Mucosa of stomach (tissue), 1 donor: Measurements from ENCODE around the gene PTPRD.

Experiments used
- H3K27me3 ChIP-seq: one replicate; pipeline ENCODE4 v1.7.0; 2013; ENCODE audit warnings: mild to moderate bottlenecking, low read length; ENCODE audit not compliant: control insufficient read depth, insufficient read depth
- H3K36me3 ChIP-seq: one replicate; pipeline ENCODE4 v1.7.0; 2013; ENCODE audit warnings: low read length; ENCODE audit not compliant: control insufficient read depth, insufficient read depth
- H3K4me1 ChIP-seq: one replicate; pipeline ENCODE4 v1.7.0; 2013; ENCODE audit warnings: mild to moderate bottlenecking, low read length; ENCODE audit not compliant: control insufficient read depth, insufficient read depth
- H3K4me3 ChIP-seq: one replicate; pipeline ENCODE4 v1.7.0; 2013; ENCODE audit warnings: low read length
- H3K9ac ChIP-seq: one replicate; pipeline ENCODE4 v1.7.0; 2013; ENCODE audit warnings: mild to moderate bottlenecking, low read length, moderate library complexity
- H3K9me3 ChIP-seq: one replicate; pipeline ENCODE4 v1.7.0; 2013; ENCODE audit warnings: mild to moderate bottlenecking, low read length, moderate library complexity; ENCODE audit not compliant: control insufficient read depth
- donor health status: Pancreatic carcinoma.

Gene PTPRD

DNA sequence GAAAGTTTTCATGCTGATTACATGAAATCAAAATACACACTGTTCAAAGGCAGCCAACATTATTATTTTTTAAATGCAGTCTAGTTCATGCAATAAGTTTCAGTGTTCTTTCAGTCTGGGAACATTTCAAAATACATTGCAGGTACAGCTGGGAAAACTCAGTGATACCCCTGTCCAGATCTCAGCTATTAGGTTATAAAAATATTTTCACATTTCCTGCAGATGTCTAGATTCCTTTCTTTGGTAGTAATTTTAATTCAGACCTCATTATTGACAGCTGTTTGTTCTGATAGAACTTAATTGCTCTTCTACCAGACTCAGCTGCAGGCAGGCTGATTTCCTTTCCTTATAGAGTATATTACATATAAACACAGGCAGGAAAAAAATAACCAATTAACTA, 2256.4 kb downstream of the PTPRD start:
- H3K36me3 ChIP-seq = no peaks in the 10 kb centered on the region
- H3K4me1 ChIP-seq = peaks cover 11% of the 10 kb centered on the region
- no peaks in the 10 kb centered on the region for H3K9me3 ChIP-seq
- H3K27me3 ChIP-seq = no peaks in the 10 kb centered on the region
- no peak overlapping the region for H3K9ac ChIP-seq
- H3K4me3 ChIP-seq = no peak overlapping the region

DNA sequence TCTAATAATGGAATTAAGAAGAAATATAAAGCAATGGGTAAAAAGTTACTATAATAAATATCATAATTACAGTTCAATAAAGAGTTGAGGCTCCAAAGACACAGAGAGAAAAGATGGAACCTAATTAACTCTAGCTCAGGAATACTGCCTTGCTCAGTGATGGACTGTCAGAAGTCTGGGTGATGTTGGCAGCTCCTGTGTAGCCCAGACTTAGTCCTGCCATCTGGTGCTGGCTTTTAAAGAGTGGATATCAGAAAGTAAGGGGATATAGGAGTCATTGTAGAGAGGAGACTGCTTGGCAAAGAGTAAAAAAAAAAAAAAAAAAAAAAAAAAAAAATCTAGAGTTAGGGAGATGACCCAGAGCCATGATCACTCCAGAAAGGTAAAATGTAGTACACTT, 2261.4 kb downstream of the PTPRD start:
- no peak overlapping the region for H3K9ac ChIP-seq
- no peak overlapping the region for H3K4me3 ChIP-seq
- no peaks in the 10 kb centered on the region for H3K27me3 ChIP-seq
- no peaks in the 10 kb centered on the region for H3K9me3 ChIP-seq
- H3K4me1 ChIP-seq = no peaks in the 10 kb centered on the region
- H3K36me3 ChIP-seq = no peaks in the 10 kb centered on the region

DNA sequence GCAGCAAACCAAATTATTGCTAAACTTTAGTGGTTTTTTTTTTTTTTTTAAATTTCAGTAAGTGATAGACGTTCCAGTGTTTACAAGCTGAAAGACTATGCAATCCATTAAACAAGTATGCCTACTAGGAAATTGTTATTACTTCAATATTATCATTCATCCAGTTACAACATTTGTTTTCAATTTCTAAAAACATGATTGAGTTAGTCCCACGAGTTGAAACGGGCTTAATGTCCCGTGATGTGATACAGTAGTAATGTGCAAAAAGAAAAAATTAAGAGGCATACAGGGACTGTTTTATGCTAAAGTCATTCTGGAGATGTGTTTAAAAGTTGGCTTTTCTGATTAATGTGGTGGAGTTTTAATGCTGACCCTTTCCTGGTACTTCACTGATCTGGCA, 2262.9 kb downstream of the PTPRD start:
- Histone ChIP-seq H3K9ac (no peak overlapping the region), H3K4me1 (no peaks in the 10 kb centered on the region), H3K9me3 (no peaks in the 10 kb centered on the region), H3K36me3 (no peaks in the 10 kb centered on the region), H3K4me3 (no peak overlapping the region), H3K27me3 (no peaks in the 10 kb centered on the region)

DNA sequence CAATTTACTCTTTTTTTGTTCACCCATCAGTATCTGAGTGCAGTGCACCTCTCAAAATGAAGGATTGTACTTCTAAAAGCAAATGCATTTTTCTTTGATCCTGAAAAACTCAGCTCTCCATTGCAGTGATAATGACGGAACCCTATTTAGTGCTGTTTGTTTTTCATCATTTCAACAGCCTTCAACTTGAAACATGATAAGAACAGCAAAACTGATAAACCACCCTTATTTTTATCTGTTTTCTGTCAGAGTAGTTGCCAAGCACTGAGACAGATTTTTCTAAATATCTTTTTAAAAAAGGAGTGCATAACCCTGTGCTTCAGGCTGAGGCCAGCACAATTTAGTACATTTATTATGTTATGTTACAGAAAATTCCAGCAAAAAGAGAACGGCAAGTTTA, 2263.4 kb downstream of the PTPRD start:
- Histone ChIP-seq H3K36me3 (no peaks in the 10 kb centered on the region), H3K4me1 (no peaks in the 10 kb centered on the region), H3K27me3 (no peaks in the 10 kb centered on the region), H3K9me3 (no peaks in the 10 kb centered on the region), H3K4me3 (no peak overlapping the region), H3K9ac (no peak overlapping the region)

DNA sequence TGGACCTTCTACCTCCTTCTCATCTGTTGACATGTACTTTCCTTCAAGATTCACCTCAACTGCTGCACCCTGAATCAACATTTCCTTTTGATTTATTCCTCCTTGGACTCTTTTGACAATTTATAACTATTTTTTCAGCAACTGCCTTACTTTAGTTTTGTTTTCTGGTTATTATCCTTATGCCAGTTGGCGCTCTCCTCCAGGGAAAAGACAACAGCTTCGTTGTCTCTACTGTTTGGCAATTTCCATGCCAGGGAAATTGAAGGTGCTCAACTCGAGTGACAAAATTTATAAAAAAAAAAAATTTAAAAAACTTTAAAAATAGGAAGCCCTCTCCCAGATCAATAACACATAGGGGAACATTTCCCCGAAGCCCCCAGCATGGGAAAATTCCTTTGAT, 2264.0 kb downstream of the PTPRD start:
- no peak overlapping the region for H3K9ac ChIP-seq
- no peaks in the 10 kb centered on the region for H3K4me1 ChIP-seq
- no peaks in the 10 kb centered on the region for H3K9me3 ChIP-seq
- no peaks in the 10 kb centered on the region for H3K27me3 ChIP-seq
- no peaks in the 10 kb centered on the region for H3K36me3 ChIP-seq
- H3K4me3 ChIP-seq = no peak overlapping the region

DNA sequence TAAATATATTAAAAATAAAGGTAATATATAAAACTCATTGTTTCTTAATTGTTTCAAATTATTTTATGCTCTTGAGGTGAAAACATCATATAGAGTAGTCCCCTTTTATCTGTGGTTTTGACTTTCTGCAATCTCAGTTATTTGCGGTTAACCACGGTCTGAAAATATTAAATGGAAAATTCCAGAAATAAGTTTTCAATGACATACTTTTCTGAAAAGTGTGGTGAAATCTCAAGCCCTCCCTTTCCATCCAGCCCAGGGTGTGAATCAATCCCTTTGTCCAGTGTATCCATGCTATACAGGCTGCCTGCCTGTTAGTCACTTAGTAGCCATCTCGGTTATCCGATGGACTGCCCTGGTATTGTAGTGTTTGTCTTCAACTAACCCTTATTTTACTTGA, 2266.5 kb downstream of the PTPRD start:
- no peak overlapping the region for H3K9ac ChIP-seq
- H3K4me3 ChIP-seq = no peak overlapping the region
- H3K4me1 ChIP-seq = no peaks in the 10 kb centered on the region
- no peaks in the 10 kb centered on the region for H3K27me3 ChIP-seq
- no peaks in the 10 kb centered on the region for H3K9me3 ChIP-seq
- H3K36me3 ChIP-seq = no peaks in the 10 kb centered on the region

DNA sequence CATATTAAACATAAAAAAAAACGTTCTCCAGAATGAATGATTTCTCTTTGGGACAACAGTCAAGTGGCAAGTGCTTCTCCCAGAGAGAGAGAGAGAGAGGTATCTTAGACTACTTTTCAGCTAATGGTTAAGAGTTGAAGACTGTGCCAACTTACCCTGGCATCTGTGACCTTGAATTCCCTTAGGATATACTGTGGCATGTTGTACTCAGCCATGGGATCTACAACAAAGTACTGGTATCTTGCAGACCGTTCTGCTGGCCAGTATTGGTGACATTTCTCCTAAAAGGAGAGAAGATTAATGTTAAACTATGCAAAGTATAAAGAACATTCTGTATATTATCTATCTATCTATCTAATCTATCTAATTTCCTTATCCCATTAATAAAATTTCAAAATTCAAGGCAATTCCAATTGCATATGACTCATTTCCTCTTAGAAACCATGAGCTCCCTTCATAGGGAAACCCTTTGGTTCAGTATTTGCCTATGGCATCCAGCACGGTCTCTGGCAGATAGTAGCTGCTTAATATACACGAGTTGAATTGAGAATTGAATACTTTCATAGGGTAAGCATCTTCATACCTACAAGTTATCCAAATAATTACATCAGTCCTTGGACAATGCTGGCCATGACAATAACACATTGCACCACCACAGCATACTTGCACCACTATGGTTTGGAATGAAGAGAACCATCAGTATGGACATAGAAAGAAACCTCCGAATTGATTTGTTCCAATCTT, 2273.9 kb downstream of the PTPRD start:
- no peaks in the 10 kb centered on the region for H3K9me3 ChIP-seq
- no peak overlapping the region for H3K4me3 ChIP-seq
- peaks cover 9% of the 10 kb centered on the region for H3K4me1 ChIP-seq
- H3K9ac ChIP-seq = no peak overlapping the region
- H3K27me3 ChIP-seq = no peaks in the 10 kb centered on the region
- H3K36me3 ChIP-seq = no peaks in the 10 kb centered on the region

DNA sequence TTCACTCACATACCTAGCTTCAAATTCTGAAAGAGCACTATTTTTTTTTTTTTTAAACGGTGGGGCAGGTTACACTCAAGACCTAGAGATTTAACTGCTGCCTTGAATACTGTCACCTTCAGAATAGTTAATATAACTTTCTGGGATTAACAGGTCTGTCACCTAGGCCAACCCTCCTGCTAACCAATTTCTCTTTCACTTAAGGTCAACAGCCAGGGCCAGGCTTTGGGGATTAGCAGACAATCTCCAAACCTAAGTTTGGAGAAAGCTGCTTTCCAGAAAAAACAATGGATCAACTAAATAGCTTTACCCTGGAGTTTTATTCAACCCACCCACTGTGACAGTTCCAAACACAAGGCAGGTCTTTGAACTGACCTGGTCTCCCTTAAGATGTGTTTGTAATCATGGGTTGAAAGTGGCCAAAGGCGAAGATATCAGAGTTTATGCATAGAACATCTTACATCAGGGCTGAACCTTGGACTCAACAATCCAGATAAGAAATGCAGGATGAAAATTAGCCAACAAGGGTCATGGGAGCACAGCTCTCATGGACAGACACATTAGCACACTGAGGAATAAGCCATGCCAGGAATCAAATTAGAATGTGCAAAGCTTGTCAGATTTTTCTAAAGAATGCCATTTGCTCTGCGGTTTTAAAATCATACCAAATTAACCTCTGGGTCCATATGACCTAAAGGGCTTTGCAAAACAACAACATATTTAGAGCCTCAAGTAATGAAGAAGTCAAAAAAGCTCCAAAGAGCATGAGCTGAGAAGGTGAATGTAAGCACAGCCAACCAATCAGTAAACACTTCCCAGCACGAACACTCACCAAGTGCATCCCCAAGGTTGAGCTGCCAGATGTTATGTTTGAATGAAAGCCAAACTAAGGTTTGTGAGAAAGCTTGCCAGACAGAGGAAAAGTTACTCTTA, 2274.7 kb downstream of the PTPRD start:
- Histone ChIP-seq H3K4me1 (peaks cover 9% of the 10 kb centered on the region), H3K9me3 (no peaks in the 10 kb centered on the region), H3K27me3 (no peaks in the 10 kb centered on the region), H3K4me3 (no peak overlapping the region), H3K36me3 (no peaks in the 10 kb centered on the region), H3K9ac (no peak overlapping the region)

DNA sequence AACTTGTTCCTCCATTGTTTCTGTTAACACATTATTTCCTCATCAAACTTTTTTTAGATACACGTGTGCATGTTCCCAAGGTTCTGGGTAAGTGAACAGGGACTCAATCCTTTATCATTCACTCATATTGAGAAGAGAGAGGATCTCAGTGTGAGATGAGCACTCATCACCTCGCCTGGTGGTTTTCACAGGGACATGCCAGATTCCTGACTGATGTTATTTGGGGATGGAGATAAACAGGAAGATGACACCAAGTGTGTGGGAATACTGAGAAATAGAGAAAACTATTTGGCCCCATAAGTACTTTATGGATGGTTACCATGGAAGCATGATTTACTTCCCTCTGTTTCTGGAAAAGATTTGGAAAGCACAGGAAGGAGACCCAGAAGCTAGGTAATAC, 2279.9 kb downstream of the PTPRD start:
- H3K27me3 ChIP-seq = no peaks in the 10 kb centered on the region

DNA sequence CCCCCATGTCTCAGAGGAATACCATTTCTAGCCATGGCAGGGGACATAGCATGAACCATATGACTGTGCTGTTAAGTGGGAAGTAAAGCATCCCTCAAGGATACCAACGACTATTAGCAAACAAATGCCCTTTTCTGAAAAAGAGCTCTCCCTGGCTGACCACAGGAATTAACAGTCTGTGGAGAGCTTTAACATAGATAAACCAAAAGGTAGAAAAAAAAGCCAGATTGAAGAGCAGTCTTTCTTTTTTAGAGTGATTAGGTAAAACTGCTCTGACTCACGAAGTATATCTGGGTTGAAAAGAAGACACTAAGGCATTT, 2280.5 kb downstream of the PTPRD start:
- H3K36me3 ChIP-seq = no peaks in the 10 kb centered on the region
- H3K27me3 ChIP-seq = no peaks in the 10 kb centered on the region
- no peak overlapping the region for H3K4me3 ChIP-seq
- no peaks in the 10 kb centered on the region for H3K9me3 ChIP-seq
- peaks cover 11% of the 10 kb centered on the region for H3K4me1 ChIP-seq
- no peak overlapping the region for H3K9ac ChIP-seq

More for the DNA sequence above, 2279.9 kb downstream of the PTPRD start:
- no peaks in the 10 kb centered on the region for H3K36me3 ChIP-seq
- H3K9ac ChIP-seq = no peak overlapping the region
- peaks cover 11% of the 10 kb centered on the region for H3K4me1 ChIP-seq
- H3K9me3 ChIP-seq = no peaks in the 10 kb centered on the region
- no peak overlapping the region for H3K4me3 ChIP-seq

DNA sequence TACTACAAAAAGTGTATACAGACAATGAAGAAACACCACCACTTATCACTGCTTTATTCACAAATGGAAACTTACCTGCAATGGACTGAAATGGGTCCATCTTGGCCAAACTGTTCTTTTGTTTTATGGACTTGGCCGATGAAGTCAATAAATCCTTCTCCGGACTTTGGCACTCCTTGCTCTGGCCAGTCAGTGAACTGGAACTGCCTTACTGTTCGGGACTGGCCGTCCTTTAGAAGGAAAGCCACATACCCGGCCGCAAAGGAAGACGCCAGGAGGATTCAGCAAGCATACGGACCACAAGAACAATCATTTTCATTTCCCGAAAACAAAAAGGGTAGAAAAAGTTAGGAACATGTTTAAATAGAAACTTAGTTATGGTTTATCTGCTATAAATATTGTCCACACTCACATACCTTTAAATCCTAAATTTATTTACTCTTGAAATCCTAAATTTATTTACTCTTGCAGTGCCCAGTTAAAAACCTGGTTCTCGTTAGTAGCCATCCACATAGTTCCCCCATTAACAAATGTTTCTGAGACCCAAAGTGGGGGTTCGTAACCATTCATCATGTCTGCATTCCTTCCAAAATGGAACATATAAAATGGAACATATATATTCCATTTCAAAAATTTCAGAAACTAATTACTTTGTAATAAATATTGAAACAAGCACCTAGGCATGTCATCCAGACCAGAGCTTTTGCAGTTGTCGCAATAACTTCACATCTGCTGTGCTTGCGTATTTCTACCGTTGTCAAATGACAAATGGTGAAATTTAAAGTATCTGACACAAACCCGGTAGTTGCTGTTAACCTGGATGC, 2281.1 kb downstream of the PTPRD start:
- Histone ChIP-seq H3K27me3 (no peaks in the 10 kb centered on the region), H3K4me3 (no peak overlapping the region), H3K36me3 (no peaks in the 10 kb centered on the region), H3K4me1 (peaks cover 11% of the 10 kb centered on the region), H3K9me3 (no peaks in the 10 kb centered on the region), H3K9ac (no peak overlapping the region)
